B cell (primary cell): Measurements from ENCODE around the gene NBR1.
"Not testable (repeated sequence)": the region's sequence is repeated elsewhere in the genome, so short reads cannot be mapped to it uniquely, and the experiment has no call there.

Source experiments
- EZH2 ChIP-seq: IDR thresholded peaks from 2 replicates; pipeline ENCODE4 v1.6.1; 2012; ENCODE audit warnings: borderline replicate concordance, low read depth, mild to moderate bottlenecking, moderate library complexity, low read length; ENCODE audit not compliant: insufficient read depth, poor library complexity, severe bottlenecking
- TF ChIP-seq, protein P1 (sequence below): fragments of 200-600 bp; IDR thresholded peaks from one replicate; pipeline ENCODE4 v1.8.0; 2022; ENCODE audit warnings: antibody characterized with exemption, mild to moderate bottlenecking

DNA sequence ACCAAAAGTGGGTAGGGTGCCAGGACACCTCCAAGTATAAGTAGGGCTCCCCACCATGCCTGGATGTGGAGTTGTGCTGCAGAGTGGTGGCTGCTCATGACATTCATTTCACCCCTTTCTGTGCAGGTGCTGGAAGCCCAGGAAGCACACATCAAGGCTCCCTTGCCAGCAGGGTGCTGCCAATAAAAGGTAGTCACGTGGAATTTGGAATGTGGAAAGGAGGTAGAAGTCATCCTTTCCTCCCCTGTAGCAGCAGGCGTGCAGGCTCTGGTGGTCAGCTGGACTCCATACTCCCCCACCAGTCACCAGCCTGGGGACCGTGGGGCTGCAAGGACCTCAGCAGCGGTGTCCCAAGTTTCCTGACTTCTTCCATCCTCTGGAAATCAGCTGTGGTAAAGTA, 32.5 kb upstream of the NBR1 start:
- TF ChIP-seq, protein P1, sequence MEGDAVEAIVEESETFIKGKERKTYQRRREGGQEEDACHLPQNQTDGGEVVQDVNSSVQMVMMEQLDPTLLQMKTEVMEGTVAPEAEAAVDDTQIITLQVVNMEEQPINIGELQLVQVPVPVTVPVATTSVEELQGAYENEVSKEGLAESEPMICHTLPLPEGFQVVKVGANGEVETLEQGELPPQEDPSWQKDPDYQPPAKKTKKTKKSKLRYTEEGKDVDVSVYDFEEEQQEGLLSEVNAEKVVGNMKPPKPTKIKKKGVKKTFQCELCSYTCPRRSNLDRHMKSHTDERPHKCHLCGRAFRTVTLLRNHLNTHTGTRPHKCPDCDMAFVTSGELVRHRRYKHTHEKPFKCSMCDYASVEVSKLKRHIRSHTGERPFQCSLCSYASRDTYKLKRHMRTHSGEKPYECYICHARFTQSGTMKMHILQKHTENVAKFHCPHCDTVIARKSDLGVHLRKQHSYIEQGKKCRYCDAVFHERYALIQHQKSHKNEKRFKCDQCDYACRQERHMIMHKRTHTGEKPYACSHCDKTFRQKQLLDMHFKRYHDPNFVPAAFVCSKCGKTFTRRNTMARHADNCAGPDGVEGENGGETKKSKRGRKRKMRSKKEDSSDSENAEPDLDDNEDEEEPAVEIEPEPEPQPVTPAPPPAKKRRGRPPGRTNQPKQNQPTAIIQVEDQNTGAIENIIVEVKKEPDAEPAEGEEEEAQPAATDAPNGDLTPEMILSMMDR: not testable (repeated sequence)
- TF ChIP-seq EZH2: not testable (repeated sequence)
